Mesenchymal stem cell (in vitro differentiated cells and primary cell): ENCODE results near the gene PRKACA.

Experiments used
- DNase-seq: peaks from one replicate; pipeline ENCODE4 v3.0.0-alpha.2; 2013
- H2AFZ ChIP-seq: one replicate; pipeline ENCODE4 v1.6.1; 2013; ENCODE audit warnings: low read depth, mild to moderate bottlenecking, control low read depth, inconsistent platforms, low read length, moderate library complexity
- H2AK5ac ChIP-seq: 2 replicates; pipeline ENCODE4 v1.6.1; 2013; ENCODE audit warnings: low read length, moderate library complexity, mild to moderate bottlenecking, inconsistent platforms; ENCODE audit not compliant: severe bottlenecking
- H2BK120ac ChIP-seq: one replicate; pipeline ENCODE4 v1.6.1; 2013; ENCODE audit warnings: low read depth, mild to moderate bottlenecking, inconsistent platforms, low read length, moderate library complexity
- H2BK12ac ChIP-seq, 2 experiments: one replicate each; pipeline ENCODE4 v1.6.1; 2013; ENCODE audit warnings: inconsistent platforms in 2 of 2, low read length in 2 of 2, mild to moderate bottlenecking in 2 of 2, moderate library complexity in 2 of 2, control low read depth in 1 of 2
- H2BK15ac ChIP-seq: one replicate; pipeline ENCODE4 v1.6.1; 2013; ENCODE audit warnings: mild to moderate bottlenecking, low read depth, inconsistent platforms; ENCODE audit not compliant: poor library complexity, severe bottlenecking
- H2BK5ac ChIP-seq: 2 replicates; pipeline ENCODE4 v1.6.1; 2013; ENCODE audit warnings: low read depth, mild to moderate bottlenecking, low read length, control low read depth, inconsistent platforms; ENCODE audit not compliant: poor library complexity, severe bottlenecking
- H3K14ac ChIP-seq, 2 experiments: one replicate each; pipeline ENCODE4 v1.6.1; 2013; ENCODE audit warnings: inconsistent platforms in 2 of 2, low read length in 2 of 2, control low read depth in 1 of 2, mild to moderate bottlenecking in 1 of 2, moderate library complexity in 1 of 2
- H3K18ac ChIP-seq, 2 experiments: one replicate each; pipeline ENCODE4 v1.6.1; 2013; ENCODE audit warnings: inconsistent platforms in 2 of 2, low read length in 2 of 2, control low read depth in 1 of 2, low read depth in 1 of 2, mild to moderate bottlenecking in 1 of 2
- H3K23ac ChIP-seq, 2 experiments: one replicate each; pipeline ENCODE4 v1.6.1; 2013; ENCODE audit warnings: inconsistent platforms in 2 of 2, low read length in 2 of 2, mild to moderate bottlenecking in 2 of 2, moderate library complexity in 2 of 2, control low read depth in 1 of 2
- H3K27ac ChIP-seq: 2 replicates; pipeline ENCODE4 v1.5.1; 2013; ENCODE audit warnings: mild to moderate bottlenecking, moderate library complexity, low read length, control low read depth, inconsistent platforms; ENCODE audit not compliant: poor library complexity, severe bottlenecking
- H3K27me3 ChIP-seq, 2 experiments: 2 replicates each; pipeline versions ENCODE4 v1.6.1 to v1.7.0; 2013; ENCODE audit warnings: low read length in 2 of 2, mild to moderate bottlenecking in 2 of 2, moderate library complexity in 2 of 2, control low read depth in 1 of 2, inconsistent platforms in 1 of 2; ENCODE audit not compliant: control insufficient read depth in 1 of 2, insufficient read depth in 1 of 2
- H3K36me3 ChIP-seq, 2 experiments: 2 replicates each; pipeline versions ENCODE4 v1.6.1 to v1.7.0; 2013; ENCODE audit warnings: low read length in 2 of 2, control low read depth in 1 of 2, inconsistent platforms in 1 of 2, low read depth in 1 of 2, mild to moderate bottlenecking in 1 of 2; ENCODE audit not compliant: insufficient read depth in 2 of 2, control insufficient read depth in 1 of 2
- H3K4ac ChIP-seq, 2 experiments: one replicate each; pipeline ENCODE4 v1.6.1; 2013; ENCODE audit warnings: inconsistent platforms in 2 of 2, low read length in 2 of 2, mild to moderate bottlenecking in 2 of 2, moderate library complexity in 2 of 2, control low read depth in 1 of 2, low read depth in 1 of 2
- H3K4me1 ChIP-seq: 2 replicates; pipeline ENCODE4 v1.6.1; 2013; ENCODE audit warnings: low read depth, low read length, control low read depth; ENCODE audit not compliant: control insufficient read depth, insufficient read depth
- H3K4me2 ChIP-seq: 2 replicates; pipeline ENCODE4 v1.6.1; 2013; ENCODE audit warnings: low read length, mild to moderate bottlenecking, inconsistent platforms; ENCODE audit not compliant: poor library complexity, severe bottlenecking
- H3K4me3 ChIP-seq, 2 experiments: 2 replicates each; pipeline versions ENCODE4 v1.5.1 to v1.7.0; 2013; ENCODE audit warnings: low read length in 2 of 2, mild to moderate bottlenecking in 2 of 2, control low read depth in 1 of 2, low read depth in 1 of 2; ENCODE audit not compliant: insufficient read depth in 1 of 2
- H3K79me1 ChIP-seq: replicated peaks from 2 replicates; pipeline ENCODE4 v1.6.1; 2013; ENCODE audit warnings: mild to moderate bottlenecking, control low read depth, low read length, inconsistent platforms; ENCODE audit not compliant: poor library complexity, severe bottlenecking
- H3K9ac ChIP-seq: 2 replicates; pipeline ENCODE4 v1.7.0; 2013; ENCODE audit warnings: mild to moderate bottlenecking, low read length, moderate library complexity
- H3K9me3 ChIP-seq: 2 replicates; pipeline ENCODE4 v1.7.0; 2013; ENCODE audit warnings: mild to moderate bottlenecking, low read length; ENCODE audit not compliant: control insufficient read depth
- H4K8ac ChIP-seq: one replicate; pipeline ENCODE4 v1.6.1; 2013; ENCODE audit warnings: inconsistent platforms, mild to moderate bottlenecking, low read length, moderate library complexity
- H4K91ac ChIP-seq: one replicate; pipeline ENCODE4 v1.6.1; 2013; ENCODE audit warnings: mild to moderate bottlenecking, low read length, inconsistent platforms
- WGBS: methylation state at CpG from one replicate; pipeline ENCODE4 v1.1.7; 2013; ENCODE audit warnings: mixed read lengths; 5-methylcytosine and 5-hydroxymethylcytosine counted together

The PRKACA gene

DNA sequence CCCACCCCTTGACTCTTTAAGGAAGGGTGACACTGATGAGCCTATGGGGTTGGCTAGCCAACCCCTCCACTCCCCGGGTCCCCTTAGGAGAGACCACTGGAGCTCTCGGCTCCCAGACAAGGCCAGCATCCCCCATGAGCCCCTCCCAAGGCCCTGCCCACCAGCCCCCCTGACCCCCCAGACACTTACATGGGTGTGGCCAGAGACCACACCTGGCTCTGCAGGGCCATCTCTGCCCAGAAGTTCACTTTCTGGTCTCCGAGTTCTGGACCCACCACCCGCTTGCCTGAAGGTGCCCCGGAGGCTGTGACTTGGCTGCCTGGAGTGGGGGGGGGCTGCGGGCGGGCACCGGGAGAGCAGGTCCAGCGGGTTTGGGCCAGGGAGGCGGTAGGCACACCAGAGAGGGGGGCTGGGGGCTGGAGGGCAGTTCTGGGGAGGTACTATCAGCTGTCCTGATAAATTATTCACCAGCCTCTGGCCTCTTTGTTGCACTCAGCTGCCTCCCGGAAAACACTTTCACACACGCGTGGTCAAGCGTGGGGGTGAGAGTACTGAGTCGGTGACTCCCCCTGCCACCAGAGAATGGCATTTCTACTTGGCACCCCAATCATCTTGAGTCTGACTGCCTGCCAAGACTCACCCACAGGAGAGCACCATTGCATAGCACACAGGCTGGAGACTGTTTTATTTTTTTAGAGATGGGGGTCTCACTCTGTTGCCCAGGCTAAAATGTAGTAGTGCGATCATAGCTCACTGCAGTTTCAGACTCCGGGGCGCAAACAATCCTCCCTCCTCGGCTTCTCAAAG, 55.6 kb downstream of the PRKACA start, which contains the start of gene PALM3:
Gene PALM3, minus strand, starts transcription at position 326 of the 807 bp plus-strand sequence. Its CDS starts 96 bp downstream, at position 230.
- no peaks in the 10 kb centered on the region for H3K36me3 ChIP-seq
- WGBS, result 76% methylated on average over 19 of the region's 19 CpGs
- H3K9me3 ChIP-seq, result no peaks in the 10 kb centered on the region
- no peak within 1 kb of the TSS for H3K18ac ChIP-seq
- H2BK5ac ChIP-seq, result no peak within 1 kb of the TSS
- H3K79me1 ChIP-seq, result no peaks in the 10 kb centered on the region
- H3K23ac ChIP-seq, result no peak within 1 kb of the TSS
- H2AK5ac ChIP-seq, result no peak within 1 kb of the TSS
- no peak within 1 kb of the TSS for H3K14ac ChIP-seq
- H3K27me3 ChIP-seq, result peaks cover 30 to 47% of the 10 kb centered on the region in 2 experiments
- no peak within 1 kb of the TSS for H2BK15ac ChIP-seq
- no peak within 1 kb of the TSS for H3K4me2 ChIP-seq
- H3K9ac ChIP-seq, result no peak within 1 kb of the TSS
- H2BK120ac ChIP-seq, result no peak within 1 kb of the TSS
- H2BK12ac ChIP-seq, result no peak within 1 kb of the TSS
- H3K4ac ChIP-seq, result no peak within 1 kb of the TSS
- no peak within 1 kb of the TSS for H4K91ac ChIP-seq
- H3K4me3 ChIP-seq, result no peak within 1 kb of the TSS
- H3K4me1 ChIP-seq, result peaks cover 21% of the 10 kb centered on the region
- no peak within 1 kb of the TSS for H2AFZ ChIP-seq
- no peak for DNase-seq
- H4K8ac ChIP-seq, result no peak within 1 kb of the TSS
- H3K27ac ChIP-seq, result no peak within 1 kb of the TSS

DNA sequence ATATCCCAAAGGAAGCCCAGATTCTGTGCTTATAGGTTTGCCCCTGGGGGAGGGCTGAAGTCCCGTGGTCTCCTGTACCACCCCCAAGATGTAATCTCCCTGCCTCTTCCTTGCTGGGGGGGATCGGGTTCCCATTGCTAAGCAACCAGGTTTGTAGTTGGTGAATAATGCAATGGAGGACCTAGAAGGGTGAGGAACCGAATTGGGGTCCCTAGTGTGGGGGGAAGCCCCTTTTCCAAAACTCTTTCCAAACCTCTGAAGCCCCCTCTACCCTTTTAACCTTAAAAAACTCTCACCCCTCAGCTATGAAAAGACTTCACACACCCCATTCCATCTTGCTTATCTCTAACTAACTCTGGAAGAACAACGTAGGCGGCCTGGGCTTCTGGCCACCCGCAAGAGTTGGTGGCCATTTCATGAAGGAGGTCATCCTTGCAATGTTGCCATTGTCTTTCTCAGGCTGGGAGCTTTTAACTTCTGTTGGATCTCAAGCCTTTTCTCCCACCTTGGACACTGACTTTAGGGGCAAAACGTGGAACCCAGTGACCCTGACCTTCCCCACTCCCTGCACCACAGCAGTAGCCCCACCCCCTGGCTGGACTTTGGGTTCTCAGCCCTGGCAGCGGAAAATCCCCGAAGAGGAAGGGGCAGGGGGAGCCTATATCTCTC, 56.3 kb downstream of the PRKACA start:
- no peak for DNase-seq
- no peak overlapping the region for H3K27ac ChIP-seq
- no peak overlapping the region for H2BK12ac ChIP-seq
- H3K18ac ChIP-seq, result no peak overlapping the region
- H2BK120ac ChIP-seq, result no peak overlapping the region
- H3K4me2 ChIP-seq, result no peak overlapping the region
- H2AK5ac ChIP-seq, result no peak overlapping the region
- no peak overlapping the region for H2BK5ac ChIP-seq
- no peaks in the 10 kb centered on the region for H3K79me1 ChIP-seq
- no peak overlapping the region for H4K91ac ChIP-seq
- no peak overlapping the region for H4K8ac ChIP-seq
- no peak overlapping the region for H2BK15ac ChIP-seq
- no peaks in the 10 kb centered on the region for H3K9me3 ChIP-seq
- H2AFZ ChIP-seq, result no peak overlapping the region
- 81% methylated on average over 5 of the region's 9 CpGs for WGBS
- no peak overlapping the region for H3K4me3 ChIP-seq
- H3K4ac ChIP-seq, result no peak overlapping the region
- peaks cover 30 to 53% of the 10 kb centered on the region in 2 experiments for H3K27me3 ChIP-seq
- no peak overlapping the region for H3K9ac ChIP-seq
- no peak overlapping the region for H3K23ac ChIP-seq
- no peak overlapping the region for H3K14ac ChIP-seq
- H3K36me3 ChIP-seq, result no peaks in the 10 kb centered on the region
- peaks cover 21% of the 10 kb centered on the region for H3K4me1 ChIP-seq

DNA sequence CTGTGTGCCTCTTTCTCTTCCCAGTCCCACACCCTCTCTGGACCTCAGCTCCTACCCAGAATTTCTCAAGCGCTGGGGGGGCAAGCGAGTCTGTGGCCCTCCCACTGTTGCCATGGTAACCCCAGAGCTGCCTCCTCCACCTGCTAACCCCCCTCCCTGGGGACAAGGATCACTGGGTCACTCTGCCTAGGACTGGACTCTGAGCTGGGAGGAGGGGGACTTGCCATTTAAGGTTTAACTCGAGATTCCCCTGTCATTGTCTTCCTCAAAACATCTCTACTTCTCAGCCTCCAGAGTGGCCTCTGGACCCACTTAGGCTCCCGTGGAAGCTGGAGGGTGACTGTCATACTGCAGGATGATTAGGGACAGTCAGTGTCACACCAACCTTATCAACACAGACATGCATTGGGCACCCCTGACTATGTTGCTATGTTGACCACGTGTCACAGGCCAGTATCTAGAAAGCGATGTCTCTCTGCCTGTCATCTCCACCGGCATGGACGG, 57.9 kb downstream of the PRKACA start:
- H2BK120ac ChIP-seq, result no peak overlapping the region
- H4K91ac ChIP-seq, result no peak overlapping the region
- no peak overlapping the region for H3K9ac ChIP-seq
- H2BK15ac ChIP-seq, result no peak overlapping the region
- H3K14ac ChIP-seq, result no peak overlapping the region
- peaks cover 31 to 59% of the 10 kb centered on the region in 2 experiments for H3K27me3 ChIP-seq
- no peak overlapping the region for H3K27ac ChIP-seq
- no peaks in the 10 kb centered on the region for H3K9me3 ChIP-seq
- H3K4me3 ChIP-seq, result no peak overlapping the region
- H3K23ac ChIP-seq, result no peak overlapping the region
- peaks cover 21% of the 10 kb centered on the region for H3K4me1 ChIP-seq
- no peak overlapping the region for H2BK5ac ChIP-seq
- H3K79me1 ChIP-seq, result no peaks in the 10 kb centered on the region
- no peak overlapping the region for H4K8ac ChIP-seq
- H2AFZ ChIP-seq, result no peak overlapping the region
- no peak overlapping the region for H3K4me2 ChIP-seq
- H2AK5ac ChIP-seq, result no peak overlapping the region
- no peak overlapping the region for H3K18ac ChIP-seq
- no peak overlapping the region for H3K4ac ChIP-seq
- no peaks in the 10 kb centered on the region for H3K36me3 ChIP-seq
- 76% methylated on average over 5 of the region's 8 CpGs for WGBS
- H2BK12ac ChIP-seq, result no peak overlapping the region
- DNase-seq, result no peak

DNA sequence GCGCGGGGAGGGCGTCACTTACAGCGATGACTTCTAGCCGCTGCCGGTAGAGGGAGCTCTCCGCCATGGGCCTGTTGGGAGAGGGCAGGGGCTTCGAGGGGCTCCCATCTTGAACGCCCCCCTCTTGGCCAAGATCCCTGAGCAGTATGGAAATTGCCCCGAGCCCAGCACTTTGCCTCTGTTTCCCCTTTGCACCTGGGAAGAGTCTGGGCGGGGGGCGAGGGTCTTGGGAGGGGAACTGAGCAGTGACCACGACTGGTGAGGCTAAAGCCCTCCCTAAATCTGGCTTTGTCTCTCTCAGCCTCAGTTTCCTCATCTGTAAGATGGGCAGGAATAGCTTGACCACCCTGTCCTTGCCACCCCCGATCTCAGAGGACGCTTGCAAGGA, 58.5 kb downstream of the PRKACA start:
- no peak overlapping the region for H3K14ac ChIP-seq
- H2BK5ac ChIP-seq, result no peak overlapping the region
- no peak overlapping the region for H3K18ac ChIP-seq
- no peak overlapping the region for H2BK15ac ChIP-seq
- H2BK120ac ChIP-seq, result no peak overlapping the region
- H3K9ac ChIP-seq, result no peak overlapping the region
- H3K4me3 ChIP-seq, result no peak overlapping the region
- no peak overlapping the region for H2BK12ac ChIP-seq
- no peaks in the 10 kb centered on the region for H3K36me3 ChIP-seq
- H3K4ac ChIP-seq, result no peak overlapping the region
- no peak overlapping the region for H2AK5ac ChIP-seq
- H3K9me3 ChIP-seq, result no peaks in the 10 kb centered on the region
- H3K79me1 ChIP-seq, result no peaks in the 10 kb centered on the region
- no peak overlapping the region for H2AFZ ChIP-seq
- DNase-seq, result no peak
- 33% methylated on average over 13 of the region's 15 CpGs for WGBS
- H4K91ac ChIP-seq, result no peak overlapping the region
- H3K4me1 ChIP-seq, result peaks cover 21% of the 10 kb centered on the region
- no peak overlapping the region for H3K27ac ChIP-seq
- peaks cover 34 to 59% of the 10 kb centered on the region in 2 experiments for H3K27me3 ChIP-seq
- no peak overlapping the region for H3K23ac ChIP-seq
- H3K4me2 ChIP-seq, result no peak overlapping the region
- no peak overlapping the region for H4K8ac ChIP-seq
